Stimulated activated CD8-positive, alpha-beta memory T cell treated with anti-CD3 and anti-CD28 coated beads, Interleukin-2, amount 100 ng/mL, for 1 hour (primary cell): ENCODE measurements around the gene SH2D4B.

Experiments
- DNase-seq, 2 donors: peaks; one replicate each; pipeline ENCODE4 v3.0.0-alpha.2; 2020; ENCODE audit warnings: low read depth in 2 of 2

The SH2D4B gene

GRCh38 chr10:80686734-80687475 is 149.2 kb downstream of the SH2D4B start:
- no peak for DNase-seq

- DNase-seq = no peak
Measured at GRCh38 chr10:80687476-80687789, 149.7 kb downstream of the SH2D4B start.

GRCh38 chr10:80690434-80690833 is 152.7 kb downstream of the SH2D4B start:
- DNase-seq = no peak

GRCh38 chr10:80691441-80691840 is 153.7 kb downstream of the SH2D4B start:
- DNase-seq = no peak

GRCh38 chr10:80693565-80693964 is 155.9 kb downstream of the SH2D4B start:
- no peak for DNase-seq

GRCh38 chr10:80694930-80695329 is 157.2 kb downstream of the SH2D4B start:
- no peak for DNase-seq
